ENCODE results near the gene TSPYL4. TPM values are rescaled to one million over a fixed set of nuclear protein-coding genes. Genes with fewer than 3 reads are reported as not detected.

The TSPYL4 gene
- total RNA-seq, 2 experiments from 2014 or later: 14.8 to 16.2 TPM

DNA sequence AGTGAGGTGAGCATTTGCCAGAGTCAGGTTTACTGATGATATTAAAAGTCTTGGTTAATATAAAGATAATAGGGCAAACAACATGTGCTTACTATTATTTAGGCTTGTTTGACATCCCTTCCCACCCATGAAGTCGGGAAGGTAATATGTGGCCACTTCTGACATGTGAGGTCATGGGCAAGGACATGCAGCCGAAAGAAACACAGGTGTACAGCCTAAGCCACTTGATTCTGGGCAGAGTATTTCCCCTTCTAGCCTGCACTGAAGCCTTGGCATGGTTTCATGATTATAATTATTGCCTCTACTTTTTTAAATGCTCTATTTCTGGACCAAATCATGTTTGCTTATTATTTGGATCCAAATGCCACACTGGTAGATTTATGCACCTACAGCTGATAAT, 52.3 kb downstream of the TSPYL4 start:
- no peaks in the 10 kb centered on the region for H3K79me2 ChIP-seq (ENCODE audit: insufficient read depth, low read depth, low read length)
- H2AFZ ChIP-seq (ENCODE audit: low read length): no peak overlapping the region
- no peaks in the 10 kb centered on the region for H3K4me1 ChIP-seq (ENCODE audit: insufficient read depth, low read length, poor library complexity, severe bottlenecking)
- TF ChIP-seq CTCF (conservative IDR thresholded peaks at IDR 0.05; ENCODE audit: low read length) (no peak), EZH2phosphoT487 (IDR thresholded peaks at IDR 0.05; ENCODE audit: borderline replicate concordance, low read depth, low read length) (no peak)
- H3K9me2 ChIP-seq (ENCODE audit: insufficient read depth, low read length): no peaks in the 10 kb centered on the region
- H3K36me3 ChIP-seq (ENCODE audit: insufficient read depth, low read length): no peaks in the 10 kb centered on the region
- no peak overlapping the region for H3K4me3 ChIP-seq (ENCODE audit: low read depth, low read length, poor library complexity, severe bottlenecking)
- no peak for DNase-seq (ENCODE audit: low spot score)
- no peak overlapping the region for H3K4me2 ChIP-seq (ENCODE audit: low read length)
- ChIA-PET POLR2A (no interaction called here), CTCF (ENCODE audit: unreplicated experiment) (no interaction called here)
- 0 out of 2 replicates have a peak, but pooled peaks cover 3% of the 10 kb centered on the region for H4K20me1 ChIP-seq (ENCODE audit: insufficient read depth, low read length)
- H3K9me3 ChIP-seq (ENCODE audit: low read length): no peaks in the 10 kb centered on the region
- no peak overlapping the region for H3K27ac ChIP-seq (ENCODE audit: low read depth, low read length, poor library complexity, severe bottlenecking)
- no TSS peak for BruUV-seq (replicated peaks)
- intact Hi-C loops (cut with micrococcal nuclease; ENCODE audit: unreplicated experiment): no loop called here

- no peaks in the 10 kb centered on the region for H3K79me2 ChIP-seq (ENCODE audit: insufficient read depth, low read depth, low read length)
- ChIA-PET CTCF (ENCODE audit: unreplicated experiment) (no interaction called here), POLR2A (no interaction called here)
- H3K27ac ChIP-seq (ENCODE audit: low read depth, low read length, poor library complexity, severe bottlenecking): no peak overlapping the region
- TF ChIP-seq EZH2phosphoT487 (IDR thresholded peaks at IDR 0.05; ENCODE audit: borderline replicate concordance, low read depth, low read length): no peak
- H2AFZ ChIP-seq (ENCODE audit: low read length): no peak overlapping the region
- intact Hi-C loops (cut with micrococcal nuclease; ENCODE audit: unreplicated experiment): no loop called here
- no peak overlapping the region for H3K4me3 ChIP-seq (ENCODE audit: low read depth, low read length, poor library complexity, severe bottlenecking)
- no peak overlapping the region for H3K4me2 ChIP-seq (ENCODE audit: low read length)
- H3K9me3 ChIP-seq (ENCODE audit: low read length): no peaks in the 10 kb centered on the region
- no peaks in the 10 kb centered on the region for H3K36me3 ChIP-seq (ENCODE audit: insufficient read depth, low read length)
- DNase-seq (ENCODE audit: low spot score): no peak
- BruUV-seq (replicated peaks): no TSS peak
- no peaks in the 10 kb centered on the region for H3K4me1 ChIP-seq (ENCODE audit: insufficient read depth, low read length, poor library complexity, severe bottlenecking)
- H3K9me2 ChIP-seq (ENCODE audit: insufficient read depth, low read length): no peaks in the 10 kb centered on the region
- H4K20me1 ChIP-seq (ENCODE audit: insufficient read depth, low read length): 0 out of 2 replicates have a peak, but pooled peaks cover 3% of the 10 kb centered on the region
These were observed 53.1 kb downstream of the TSPYL4 start for GRCh38 chr6:116200619-116201249.

Other genes with a start within 250 kb of the TSPYL4 start
- gene FRK, start 193.2 kb downstream of the TSPYL4 start, total RNA-seq (2014; rRNA removed; shearing (Covaris generic)): 0.10 and 0.13 TPM in 2 replicates
- 0.46 TPM in 2 replicates for gene FRK, start 193.2 kb downstream of the TSPYL4 start, total RNA-seq (2022)
- gene NT5DC1, start 153.2 kb downstream of the TSPYL4 start, total RNA-seq (2014; rRNA removed; shearing (Covaris generic)): 11.3 and 20.5 TPM in 2 replicates
- gene NT5DC1, start 153.2 kb downstream of the TSPYL4 start, total RNA-seq (2022): 58.8 and 65.0 TPM in 2 replicates
- gene COL10A1, start 127.9 kb downstream of the TSPYL4 start, total RNA-seq (2014; rRNA removed; shearing (Covaris generic)): not detected in 2 replicates
- not detected in 2 replicates for gene COL10A1, start 127.9 kb downstream of the TSPYL4 start, total RNA-seq (2022)
- 32.8 and 33.3 TPM in 2 replicates for gene TSPYL1, start 25.9 kb upstream of the TSPYL4 start, total RNA-seq (2014; rRNA removed; shearing (Covaris generic))
- gene TSPYL1, start 25.9 kb upstream of the TSPYL4 start, total RNA-seq (2022): 50.3 and 55.3 TPM in 2 replicates
- gene DSE, start 116.9 kb upstream of the TSPYL4 start, total RNA-seq (2014; rRNA removed; shearing (Covaris generic)): 3.9 and 5.3 TPM in 2 replicates
- gene DSE, start 116.9 kb upstream of the TSPYL4 start, total RNA-seq (2022): 6.2 and 7.6 TPM in 2 replicates
- not detected in 2 replicates for gene CALHM6, start 207.3 kb upstream of the TSPYL4 start, total RNA-seq (2014; rRNA removed; shearing (Covaris generic))
- 0.79 and 1.8 TPM in 2 replicates for gene CALHM6, start 207.3 kb upstream of the TSPYL4 start, total RNA-seq (2022)